ENCODE results near the gene CNTN4. TPM values are rescaled to one million over a fixed set of nuclear protein-coding genes. Genes with fewer than 3 reads are reported as not detected.

Gene CNTN4
- total RNA-seq, 1 experiment from 2014 or later = 2.9 TPM

GRCh38 chr3:2454865-2455264 is 356.2 kb downstream of the CNTN4 start:
- CTCF ChIA-PET = no interaction called here
- Mint-ChIP-seq H3K4me3 (ENCODE audit: low read depth, unreplicated experiment) (no peak overlapping the region), H3K36me3 (ENCODE audit: insufficient read depth, unreplicated experiment) (no peaks in the 10 kb centered on the region), H3K27ac (ENCODE audit: unreplicated experiment) (no peak overlapping the region), H3K27me3 (ENCODE audit: unreplicated experiment) (no peaks in the 10 kb centered on the region), H3K4me1 (ENCODE audit: low read depth, unreplicated experiment) (no peaks in the 10 kb centered on the region), H3K9me3 (ENCODE audit: low read depth, unreplicated experiment) (peaks cover 4% of the 10 kb centered on the region)
- intact Hi-C loops (cut with micrococcal nuclease; ENCODE audit: unreplicated experiment) = no loop called here
- DNase-seq = no peak
- no peak for TF ChIP-seq CTCF (IDR thresholded peaks at IDR 0.05; ENCODE audit: unreplicated experiment)
- BruUV-seq (replicated peaks) = no TSS peak

- BruUV-seq (replicated peaks) = no TSS peak
- CTCF ChIA-PET = no interaction called here
- TF ChIP-seq CTCF (IDR thresholded peaks at IDR 0.05; ENCODE audit: unreplicated experiment) = no peak
- Mint-ChIP-seq H3K27ac (ENCODE audit: unreplicated experiment) (no peak overlapping the region), H3K36me3 (ENCODE audit: insufficient read depth, unreplicated experiment) (no peaks in the 10 kb centered on the region), H3K4me3 (ENCODE audit: low read depth, unreplicated experiment) (no peak overlapping the region), H3K9me3 (ENCODE audit: low read depth, unreplicated experiment) (peaks cover 4% of the 10 kb centered on the region), H3K4me1 (ENCODE audit: low read depth, unreplicated experiment) (no peaks in the 10 kb centered on the region), H3K27me3 (ENCODE audit: unreplicated experiment) (no peaks in the 10 kb centered on the region)
- intact Hi-C loops (cut with micrococcal nuclease; ENCODE audit: unreplicated experiment) = no loop called here
- no peak for DNase-seq
Measured at GRCh38 chr3:2456788-2457187, 358.1 kb downstream of the CNTN4 start.

- no peaks in the 10 kb centered on the region for H3K36me3 Mint-ChIP-seq (ENCODE audit: insufficient read depth, unreplicated experiment)
- CTCF ChIA-PET = interaction anchor here (0.7 kb wide), 1 partner anchor 92 kb away, joined by 3 read pairs; no protein-coding TSS in a partner anchor
- H3K4me1 Mint-ChIP-seq (ENCODE audit: low read depth, unreplicated experiment) = no peaks in the 10 kb centered on the region
- no TSS peak for BruUV-seq (replicated peaks)
- H3K4me3 Mint-ChIP-seq (ENCODE audit: low read depth, unreplicated experiment) = no peak overlapping the region
- DNase-seq = no peak
- H3K27ac Mint-ChIP-seq (ENCODE audit: unreplicated experiment) = no peak overlapping the region
- intact Hi-C loops (cut with micrococcal nuclease; ENCODE audit: unreplicated experiment) = no loop called here
- H3K27me3 Mint-ChIP-seq (ENCODE audit: unreplicated experiment) = no peaks in the 10 kb centered on the region
- TF ChIP-seq CTCF (IDR thresholded peaks at IDR 0.05; ENCODE audit: unreplicated experiment) = no peak
- peaks cover 4% of the 10 kb centered on the region for H3K9me3 Mint-ChIP-seq (ENCODE audit: low read depth, unreplicated experiment)
Measured at GRCh38 chr3:2458816-2459215, 360.1 kb downstream of the CNTN4 start.

- no peaks in the 10 kb centered on the region for H3K4me1 Mint-ChIP-seq (ENCODE audit: low read depth, unreplicated experiment)
- no peaks in the 10 kb centered on the region for H3K27me3 Mint-ChIP-seq (ENCODE audit: unreplicated experiment)
- H3K4me3 Mint-ChIP-seq (ENCODE audit: low read depth, unreplicated experiment) = no peak overlapping the region
- BruUV-seq (replicated peaks) = no TSS peak
- intact Hi-C loops (cut with micrococcal nuclease; ENCODE audit: unreplicated experiment) = no loop called here
- CTCF ChIA-PET = no interaction called here
- TF ChIP-seq CTCF (IDR thresholded peaks at IDR 0.05; ENCODE audit: unreplicated experiment) = no peak
- H3K36me3 Mint-ChIP-seq (ENCODE audit: insufficient read depth, unreplicated experiment) = no peaks in the 10 kb centered on the region
- DNase-seq = no peak
- peaks cover 7% of the 10 kb centered on the region for H3K9me3 Mint-ChIP-seq (ENCODE audit: low read depth, unreplicated experiment)
- no peak overlapping the region for H3K27ac Mint-ChIP-seq (ENCODE audit: unreplicated experiment)
Measured at GRCh38 chr3:2465842-2466241, 367.2 kb downstream of the CNTN4 start.
